Stimulated activated naive CD8-positive, alpha-beta T cell treated with anti-CD3 and anti-CD28 coated beads, Interleukin-15, Interleukin-2, amounts not matched to agents 100 ng/mL and 50 ng/mL, for 24 hours (primary cell): ENCODE measurements around the gene OMG.

Experiments used
- H3K27ac Mint-ChIP-seq: one replicate; pipeline ENCODE4 v1.8.0; 2021; ENCODE audit warnings: mild to moderate bottlenecking, mixed read lengths
- H3K27me3 Mint-ChIP-seq: one replicate; pipeline ENCODE4 v1.8.0; 2021; ENCODE audit warnings: mixed read lengths
- H3K36me3 Mint-ChIP-seq: one replicate; pipeline ENCODE4 v1.8.0; 2021; ENCODE audit warnings: low read depth, mixed read lengths
- H3K4me1 Mint-ChIP-seq: one replicate; pipeline ENCODE4 v1.8.0; 2021; ENCODE audit warnings: low read depth, mixed read lengths
- H3K4me3 Mint-ChIP-seq: one replicate; pipeline ENCODE4 v1.8.0; 2021; ENCODE audit warnings: mild to moderate bottlenecking, mixed read lengths
- H3K9me3 Mint-ChIP-seq: one replicate; pipeline ENCODE4 v1.8.0; 2021; ENCODE audit warnings: mixed read lengths

OMG gene

DNA sequence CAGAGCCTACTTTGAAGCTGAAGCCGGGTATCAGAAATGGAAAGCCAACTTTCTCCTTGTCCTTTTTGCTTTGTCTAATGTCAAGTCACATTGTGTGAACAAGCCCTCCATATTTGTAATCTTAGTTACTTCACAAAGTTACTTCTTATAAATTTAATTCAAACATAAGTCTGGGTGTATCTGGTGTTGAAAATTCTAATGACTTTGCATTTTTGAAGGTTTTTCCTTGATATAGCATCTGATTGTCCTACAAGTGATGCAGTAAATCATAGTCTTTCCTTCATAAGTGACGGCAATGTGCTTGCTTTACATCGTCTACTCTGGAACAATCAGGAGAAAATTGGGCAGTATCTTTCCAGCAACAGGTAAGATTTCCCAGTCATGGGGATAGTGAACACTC lies 36.9 kb downstream of the OMG start:
- H3K27ac Mint-ChIP-seq: no peak overlapping the region
- H3K36me3 Mint-ChIP-seq: peaks cover 21% of the 10 kb centered on the region
- no peak overlapping the region for H3K4me3 Mint-ChIP-seq
- no peaks in the 10 kb centered on the region for H3K4me1 Mint-ChIP-seq
- H3K27me3 Mint-ChIP-seq: no peaks in the 10 kb centered on the region
- H3K9me3 Mint-ChIP-seq: no peaks in the 10 kb centered on the region

DNA sequence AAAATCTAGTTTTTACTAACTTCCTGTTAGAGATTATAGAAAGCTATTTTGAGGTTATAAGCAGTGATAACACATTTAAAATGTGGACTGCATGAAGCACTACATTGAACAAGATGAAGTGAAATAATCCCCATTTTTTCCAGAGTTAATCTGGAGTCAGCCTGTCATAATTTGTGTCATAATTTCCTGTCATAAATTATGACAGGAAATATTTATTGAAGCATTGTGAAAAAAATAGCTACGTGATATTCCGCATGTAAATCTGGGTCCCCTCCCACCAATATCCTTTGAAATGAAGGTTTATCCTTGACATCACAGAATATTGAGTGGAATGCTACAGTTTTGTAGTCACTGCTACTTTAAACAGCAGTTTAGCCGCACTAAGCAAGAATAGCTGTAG lies 40.1 kb downstream of the OMG start:
- Mint-ChIP-seq H3K9me3 (no peaks in the 10 kb centered on the region), H3K27me3 (no peaks in the 10 kb centered on the region), H3K36me3 (peaks cover 21% of the 10 kb centered on the region), H3K27ac (no peak overlapping the region), H3K4me1 (no peaks in the 10 kb centered on the region), H3K4me3 (no peak overlapping the region)

DNA sequence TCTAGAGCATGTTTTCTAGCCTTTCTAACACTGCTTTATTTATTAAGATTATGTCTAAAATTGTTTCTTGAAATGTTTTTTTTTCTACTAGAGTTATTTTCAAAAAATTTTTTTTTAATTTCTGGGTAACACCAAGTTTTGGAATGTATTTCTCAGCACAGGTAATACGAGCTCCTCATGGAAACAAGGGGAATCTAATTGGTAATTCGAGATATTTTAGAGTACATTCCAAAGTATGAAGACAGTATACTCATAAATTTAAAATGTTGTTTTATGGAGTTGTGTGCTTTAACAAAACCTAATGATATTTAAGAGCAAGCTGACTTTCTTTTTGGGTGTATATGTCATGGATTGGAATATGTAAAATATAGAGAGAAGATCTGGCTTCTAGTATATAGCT lies 42.4 kb downstream of the OMG start:
- H3K4me3 Mint-ChIP-seq: no peak overlapping the region
- no peaks in the 10 kb centered on the region for H3K9me3 Mint-ChIP-seq
- H3K27ac Mint-ChIP-seq: no peak overlapping the region
- peaks cover 4% of the 10 kb centered on the region for H3K4me1 Mint-ChIP-seq
- no peaks in the 10 kb centered on the region for H3K27me3 Mint-ChIP-seq
- peaks cover 6% of the 10 kb centered on the region for H3K36me3 Mint-ChIP-seq

DNA sequence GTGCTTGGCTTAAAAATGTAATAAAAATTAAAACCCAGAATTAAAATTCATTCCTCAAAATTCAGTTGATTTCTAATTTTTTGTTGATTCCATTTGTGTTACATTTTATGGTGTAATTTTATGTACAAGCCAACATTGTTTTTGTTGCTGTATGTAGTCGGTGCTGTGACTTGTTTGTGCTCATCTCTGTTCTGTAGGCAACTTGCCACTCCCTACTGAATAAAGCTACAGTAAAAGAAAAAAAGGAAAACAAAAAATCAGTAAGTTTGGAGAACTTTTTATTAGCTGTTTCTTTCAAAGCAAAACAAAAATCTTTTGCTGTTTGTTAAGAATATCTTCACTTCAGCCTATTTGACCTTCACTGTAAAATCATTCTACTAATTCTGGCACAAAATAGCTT lies 44.3 kb downstream of the OMG start:
- Mint-ChIP-seq H3K9me3 (no peaks in the 10 kb centered on the region), H3K27me3 (no peaks in the 10 kb centered on the region), H3K27ac (no peak overlapping the region), H3K36me3 (peaks cover 4% of the 10 kb centered on the region), H3K4me1 (peaks cover 4% of the 10 kb centered on the region), H3K4me3 (no peak overlapping the region)

DNA sequence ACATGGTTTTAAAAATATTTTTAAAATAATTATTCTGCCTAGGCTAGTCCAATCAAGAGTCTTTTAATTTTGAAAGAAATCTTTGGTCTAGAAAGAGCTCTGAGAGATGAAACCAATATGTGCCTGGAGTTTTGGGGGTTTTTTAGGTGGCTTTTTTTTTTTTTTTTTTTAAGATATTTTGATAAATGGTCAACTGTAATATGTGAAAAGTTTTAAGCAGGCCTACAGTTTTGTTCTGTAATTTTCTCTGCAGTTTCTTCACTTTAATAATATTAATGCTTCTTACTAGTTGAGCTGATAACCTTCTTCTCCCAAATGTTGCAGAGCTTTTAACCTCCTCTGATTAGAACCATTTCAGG lies 45.1 kb downstream of the OMG start:
- H3K27ac Mint-ChIP-seq: no peak overlapping the region
- H3K9me3 Mint-ChIP-seq: no peaks in the 10 kb centered on the region
- H3K4me3 Mint-ChIP-seq: no peak overlapping the region
- peaks cover 4% of the 10 kb centered on the region for H3K36me3 Mint-ChIP-seq
- peaks cover 4% of the 10 kb centered on the region for H3K4me1 Mint-ChIP-seq
- no peaks in the 10 kb centered on the region for H3K27me3 Mint-ChIP-seq

DNA sequence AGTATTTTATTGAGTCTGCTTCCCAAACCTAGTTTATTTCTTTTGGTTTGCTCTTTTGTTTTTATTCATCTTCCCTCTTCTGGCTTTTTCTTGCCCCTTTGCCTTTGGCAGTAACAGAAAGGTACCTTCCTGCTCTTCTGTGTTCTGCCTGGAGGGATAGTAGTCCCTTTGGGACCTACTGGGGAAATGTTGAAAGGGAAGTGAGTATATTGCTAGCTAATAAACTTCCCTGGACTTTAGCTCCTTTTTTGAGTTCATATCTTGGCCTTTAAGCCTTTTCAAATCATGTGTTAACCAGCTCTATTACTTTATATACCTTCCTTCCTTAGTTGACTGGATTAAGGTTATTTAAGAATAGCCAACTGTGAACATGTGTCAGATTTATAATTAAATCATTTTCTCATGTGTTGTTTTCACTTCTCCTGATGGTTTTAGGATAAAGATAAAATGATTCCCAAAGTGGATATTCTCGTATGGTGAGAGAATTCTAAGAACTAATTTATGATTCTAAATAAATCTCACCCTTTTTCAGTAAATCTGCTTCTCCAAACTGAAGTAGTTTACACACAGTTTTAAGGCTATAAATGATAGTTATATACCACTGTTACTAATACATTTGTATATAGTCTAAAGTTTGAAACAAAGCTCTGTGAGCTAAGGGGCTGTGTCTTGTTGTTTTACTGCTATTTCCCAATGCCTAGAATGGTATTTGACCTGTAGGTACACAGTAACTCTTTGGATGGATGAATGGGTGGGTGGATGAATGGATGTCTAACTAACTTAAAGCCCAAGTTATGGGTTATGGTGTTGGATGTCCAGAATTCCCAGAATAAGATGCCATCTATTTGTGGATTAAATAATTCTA lies 45.7 kb downstream of the OMG start:
- H3K27me3 Mint-ChIP-seq: no peaks in the 10 kb centered on the region
- peaks cover 4% of the 10 kb centered on the region for H3K36me3 Mint-ChIP-seq
- H3K27ac Mint-ChIP-seq: no peak overlapping the region
- no peak overlapping the region for H3K4me3 Mint-ChIP-seq
- H3K9me3 Mint-ChIP-seq: no peaks in the 10 kb centered on the region
- peaks cover 4% of the 10 kb centered on the region for H3K4me1 Mint-ChIP-seq

DNA sequence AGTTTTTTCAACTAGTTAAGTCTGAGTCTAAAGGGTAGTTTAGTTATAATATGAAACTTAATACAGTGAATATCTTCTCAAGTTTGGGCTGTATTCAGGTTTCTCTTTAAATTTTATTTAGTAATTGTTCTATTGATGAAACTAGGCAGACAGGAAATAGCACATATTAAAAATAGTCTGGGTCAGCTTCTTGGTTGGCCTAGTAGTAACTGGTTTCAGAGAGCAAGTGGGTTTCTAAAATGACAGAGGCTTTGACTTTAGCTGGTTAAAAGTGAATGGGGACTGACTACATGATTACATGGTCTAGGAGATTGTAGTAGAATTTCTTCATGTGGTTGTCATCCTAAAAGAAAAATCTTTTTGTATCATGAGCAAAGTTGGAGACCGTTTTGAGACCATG lies 46.8 kb downstream of the OMG start:
- Mint-ChIP-seq H3K27me3 (no peaks in the 10 kb centered on the region), H3K4me3 (no peak overlapping the region), H3K36me3 (peaks cover 9% of the 10 kb centered on the region), H3K4me1 (peaks cover 4% of the 10 kb centered on the region), H3K9me3 (no peaks in the 10 kb centered on the region), H3K27ac (no peak overlapping the region)

DNA sequence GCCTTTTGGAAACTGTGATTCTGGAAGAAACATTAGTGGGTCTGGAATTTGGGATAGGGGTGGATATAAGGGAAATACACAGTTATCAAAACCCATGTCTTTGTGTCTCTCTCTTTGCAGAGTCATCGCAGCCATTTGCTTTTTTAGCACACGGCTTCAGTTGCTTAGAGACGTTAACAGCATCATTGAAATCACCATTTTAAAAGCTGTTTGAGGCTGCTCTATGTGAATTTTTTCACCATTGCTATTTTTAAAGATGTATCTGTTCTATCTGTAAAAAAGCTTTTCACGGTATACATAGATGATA lies 47.3 kb downstream of the OMG start:
- Mint-ChIP-seq H3K9me3 (no peaks in the 10 kb centered on the region), H3K36me3 (peaks cover 11% of the 10 kb centered on the region), H3K27me3 (no peaks in the 10 kb centered on the region), H3K4me1 (peaks cover 4% of the 10 kb centered on the region), H3K27ac (no peak overlapping the region), H3K4me3 (no peak overlapping the region)

DNA sequence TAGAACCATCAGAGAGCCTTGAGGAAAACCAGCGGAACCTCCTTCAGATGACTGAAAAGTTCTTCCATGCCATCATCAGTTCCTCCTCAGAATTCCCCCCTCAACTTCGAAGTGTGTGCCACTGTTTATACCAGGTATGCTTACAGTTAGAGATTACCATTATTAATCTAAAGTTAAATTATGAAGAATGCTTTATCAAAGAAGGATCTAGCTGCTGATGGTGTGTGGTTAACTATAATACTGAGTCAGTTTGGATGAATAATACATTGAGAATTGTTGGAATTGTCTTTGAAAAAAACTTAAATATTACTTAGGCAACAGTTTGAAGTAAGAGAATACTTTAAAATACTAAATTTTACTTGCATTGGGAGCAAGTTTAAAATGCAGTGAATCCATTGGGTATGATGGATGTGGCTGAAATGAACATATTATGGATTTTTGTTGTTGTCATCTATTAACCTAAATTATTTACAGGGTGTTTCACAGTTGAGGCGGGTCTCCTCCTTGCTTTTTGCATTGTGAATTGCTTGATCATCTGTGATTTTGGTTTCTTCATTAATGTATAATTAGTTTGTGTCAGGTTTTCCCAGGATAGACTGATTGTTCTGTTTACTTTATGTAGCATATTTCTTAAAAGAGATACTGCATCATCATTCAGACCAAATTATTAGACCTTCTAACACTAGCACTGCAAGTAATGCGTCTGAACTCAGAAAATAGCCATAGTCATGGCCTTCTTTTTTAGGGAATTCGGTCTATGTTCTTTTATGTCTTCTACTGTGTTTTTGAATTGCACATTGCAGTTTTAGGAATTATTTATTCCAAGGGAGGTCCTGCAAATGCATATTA lies 47.8 kb downstream of the OMG start:
- Mint-ChIP-seq H3K4me3 (no peak overlapping the region), H3K27me3 (no peaks in the 10 kb centered on the region), H3K27ac (no peak overlapping the region), H3K4me1 (peaks cover 4% of the 10 kb centered on the region), H3K36me3 (peaks cover 11% of the 10 kb centered on the region), H3K9me3 (no peaks in the 10 kb centered on the region)
